GM23338 (cell line): ENCODE data around the gene HMHB1.

Experiments
- CREB1 ChIP-seq: fragments of 250-450 bp; sonication (Bioruptor Pico); IDR thresholded peaks from 2 replicates; pipeline ENCODE4 v1.5.0; 2020; ENCODE audit warnings: low read depth, mild to moderate bottlenecking, moderate library complexity
- CTCF ChIP-seq, 2 experiments: fragments of 200-600 bp in 1 of 2; sonication (generic) in 1 of 2; conservative IDR thresholded peaks; 2 replicates each; pipeline versions ENCODE4 v1.5.1 to v1.6.1; 2016 to 2017; ENCODE audit warnings: antibody characterized with exemption in 2 of 2, low read depth in 2 of 2, mild to moderate bottlenecking in 2 of 2, moderate library complexity in 1 of 2
- EZH2 ChIP-seq: fragments of 200-600 bp; sonication (generic); IDR thresholded peaks from one replicate; pipeline ENCODE4 v1.8.0; 2017; ENCODE audit warnings: antibody characterized with exemption, mild to moderate bottlenecking, low read depth; ENCODE audit not compliant: unreplicated experiment
- EZH2phosphoT487 ChIP-seq: fragments of 200-600 bp; sonication (generic); IDR thresholded peaks from one replicate; pipeline ENCODE4 v1.8.1; 2018; ENCODE audit warnings: antibody characterized with exemption; ENCODE audit not compliant: unreplicated experiment
- JUNB ChIP-seq: IDR thresholded peaks from one replicate; pipeline ENCODE4 v1.6.1; 2016; ENCODE audit warnings: antibody characterized with exemption; ENCODE audit not compliant: unreplicated experiment
- NANOG ChIP-seq: IDR thresholded peaks from 2 replicates; pipeline ENCODE4 v1.6.1; 2016; ENCODE audit warnings: antibody characterized with exemption, borderline replicate concordance
- POLR2AphosphoS5 ChIP-seq: IDR thresholded peaks from 2 replicates; pipeline ENCODE4 v1.6.1; 2016; ENCODE audit warnings: antibody characterized with exemption, low read depth
- STAT1 ChIP-seq: IDR thresholded peaks from one replicate; pipeline ENCODE4 v1.6.1; 2016; ENCODE audit warnings: antibody characterized with exemption; ENCODE audit not compliant: unreplicated experiment
- ZNF114 ChIP-seq: fragments of 250-450 bp; sonication (Bioruptor Pico); IDR thresholded peaks from 2 replicates; pipeline ENCODE4 v1.5.0; 2020; ENCODE audit warnings: mild to moderate bottlenecking, moderate library complexity
- ZNF331 ChIP-seq: fragments of 250-450 bp; sonication (Bioruptor Pico); IDR thresholded peaks from 2 replicates; pipeline ENCODE4 v1.5.0; 2020; ENCODE audit warnings: low read depth, mild to moderate bottlenecking, moderate library complexity
- ZNF462 ChIP-seq: fragments of 250-450 bp; sonication (Bioruptor Pico); IDR thresholded peaks from 2 replicates; pipeline ENCODE4 v1.5.0; 2020; ENCODE audit warnings: mild to moderate bottlenecking, moderate library complexity
- TF ChIP-seq, protein P1 (sequence below): IDR thresholded peaks from one replicate; pipeline ENCODE4 v1.6.1; 2018; ENCODE audit warnings: antibody characterized with exemption; ENCODE audit not compliant: unreplicated experiment
- TF ChIP-seq, protein P2 (sequence below): IDR thresholded peaks from 2 replicates; pipeline ENCODE4 v1.6.1; 2016; ENCODE audit warnings: antibody characterized with exemption

DNA sequence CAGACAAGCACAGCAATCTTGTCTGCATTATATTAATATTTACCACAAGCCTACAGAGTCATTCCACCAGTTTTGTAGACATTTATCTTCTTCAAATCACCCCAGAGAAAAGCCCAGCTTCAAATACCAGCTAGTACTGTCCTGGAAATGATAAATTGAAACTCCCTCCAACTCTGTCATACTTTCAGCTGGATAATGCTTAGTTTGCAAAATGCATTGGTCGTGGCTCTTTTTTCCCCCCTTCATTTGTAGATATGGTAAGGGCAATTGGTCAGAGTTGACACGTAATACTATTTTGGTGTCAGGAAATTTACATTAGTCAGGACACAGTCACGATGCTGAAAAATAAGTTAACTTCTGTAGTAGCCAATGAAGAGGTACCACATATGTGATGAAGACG is 21.2 kb downstream of the HMHB1 start:
- TF ChIP-seq CTCF (conservative IDR thresholded peaks at IDR 0.05; ENCODE audit: low read depth in 2 of 2) (no peak), EZH2 (no peak), EZH2phosphoT487 (no peak), CREB1 (CRISPR knock-in tag) (no peak), POLR2AphosphoS5 (no peak), JUNB (no peak), ZNF114 (CRISPR knock-in tag) (no peak), ZNF462 (CRISPR knock-in tag) (no peak), ZNF331 (CRISPR knock-in tag) (no peak), NANOG (no peak), STAT1 (no peak)
- TF ChIP-seq, protein P1, sequence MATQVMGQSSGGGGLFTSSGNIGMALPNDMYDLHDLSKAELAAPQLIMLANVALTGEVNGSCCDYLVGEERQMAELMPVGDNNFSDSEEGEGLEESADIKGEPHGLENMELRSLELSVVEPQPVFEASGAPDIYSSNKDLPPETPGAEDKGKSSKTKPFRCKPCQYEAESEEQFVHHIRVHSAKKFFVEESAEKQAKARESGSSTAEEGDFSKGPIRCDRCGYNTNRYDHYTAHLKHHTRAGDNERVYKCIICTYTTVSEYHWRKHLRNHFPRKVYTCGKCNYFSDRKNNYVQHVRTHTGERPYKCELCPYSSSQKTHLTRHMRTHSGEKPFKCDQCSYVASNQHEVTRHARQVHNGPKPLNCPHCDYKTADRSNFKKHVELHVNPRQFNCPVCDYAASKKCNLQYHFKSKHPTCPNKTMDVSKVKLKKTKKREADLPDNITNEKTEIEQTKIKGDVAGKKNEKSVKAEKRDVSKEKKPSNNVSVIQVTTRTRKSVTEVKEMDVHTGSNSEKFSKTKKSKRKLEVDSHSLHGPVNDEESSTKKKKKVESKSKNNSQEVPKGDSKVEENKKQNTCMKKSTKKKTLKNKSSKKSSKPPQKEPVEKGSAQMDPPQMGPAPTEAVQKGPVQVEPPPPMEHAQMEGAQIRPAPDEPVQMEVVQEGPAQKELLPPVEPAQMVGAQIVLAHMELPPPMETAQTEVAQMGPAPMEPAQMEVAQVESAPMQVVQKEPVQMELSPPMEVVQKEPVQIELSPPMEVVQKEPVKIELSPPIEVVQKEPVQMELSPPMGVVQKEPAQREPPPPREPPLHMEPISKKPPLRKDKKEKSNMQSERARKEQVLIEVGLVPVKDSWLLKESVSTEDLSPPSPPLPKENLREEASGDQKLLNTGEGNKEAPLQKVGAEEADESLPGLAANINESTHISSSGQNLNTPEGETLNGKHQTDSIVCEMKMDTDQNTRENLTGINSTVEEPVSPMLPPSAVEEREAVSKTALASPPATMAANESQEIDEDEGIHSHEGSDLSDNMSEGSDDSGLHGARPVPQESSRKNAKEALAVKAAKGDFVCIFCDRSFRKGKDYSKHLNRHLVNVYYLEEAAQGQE = no peak
- TF ChIP-seq, protein P2, sequence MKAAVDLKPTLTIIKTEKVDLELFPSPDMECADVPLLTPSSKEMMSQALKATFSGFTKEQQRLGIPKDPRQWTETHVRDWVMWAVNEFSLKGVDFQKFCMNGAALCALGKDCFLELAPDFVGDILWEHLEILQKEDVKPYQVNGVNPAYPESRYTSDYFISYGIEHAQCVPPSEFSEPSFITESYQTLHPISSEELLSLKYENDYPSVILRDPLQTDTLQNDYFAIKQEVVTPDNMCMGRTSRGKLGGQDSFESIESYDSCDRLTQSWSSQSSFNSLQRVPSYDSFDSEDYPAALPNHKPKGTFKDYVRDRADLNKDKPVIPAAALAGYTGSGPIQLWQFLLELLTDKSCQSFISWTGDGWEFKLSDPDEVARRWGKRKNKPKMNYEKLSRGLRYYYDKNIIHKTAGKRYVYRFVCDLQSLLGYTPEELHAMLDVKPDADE = no peak
